ENCODE measurements around the gene KCNIP1.

KCNIP1 gene

DNA sequence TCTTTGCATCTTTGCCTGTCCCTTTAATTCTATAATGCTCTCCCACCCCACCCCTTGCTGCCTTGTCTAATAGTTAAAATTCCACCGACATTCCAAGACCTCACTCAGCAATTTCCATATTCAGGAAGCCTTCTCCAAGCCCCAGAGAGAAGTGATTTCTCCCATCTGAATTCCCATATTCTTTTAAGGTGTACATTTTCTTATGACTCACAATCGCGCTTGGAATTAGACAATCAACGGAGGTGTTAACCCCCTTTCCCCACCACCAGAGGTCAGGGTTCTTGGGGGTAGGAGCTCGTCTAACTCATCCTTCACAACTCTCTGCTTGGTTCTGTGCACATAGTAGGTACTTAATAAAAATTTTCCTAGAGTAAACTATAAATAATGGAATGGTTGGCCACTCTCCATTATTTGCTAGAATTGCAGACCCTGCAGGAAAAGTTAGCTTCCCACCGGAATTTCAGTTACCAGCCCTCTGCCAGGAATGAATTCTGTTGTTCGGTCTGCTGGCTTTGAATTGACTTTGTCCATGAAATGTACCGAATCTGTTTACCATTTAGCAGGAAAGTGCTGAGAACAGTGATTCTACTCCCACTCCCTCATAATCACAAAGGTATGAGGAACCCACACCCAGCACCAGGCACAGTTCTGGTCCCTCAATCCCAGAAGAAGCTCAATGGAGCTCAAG, 5.0 kb downstream of the KCNIP1 start:
- DNase-seq (ENCODE audit: low read depth in 2 of 2) = no peak

DNA sequence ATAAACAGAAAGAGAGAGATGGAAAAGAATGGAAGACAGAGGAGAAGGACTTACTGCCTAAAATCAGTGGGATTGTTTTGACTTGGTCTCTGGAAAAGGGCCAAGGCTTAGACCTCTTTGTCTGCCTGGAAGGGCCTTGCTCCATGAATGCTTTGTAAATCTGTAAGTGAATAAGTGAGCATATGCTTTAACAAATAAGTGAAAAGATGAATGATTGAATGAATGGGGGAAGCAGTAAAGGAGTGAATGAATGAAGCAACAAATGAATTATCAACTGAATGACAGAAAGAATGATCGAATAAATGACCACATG, 5.5 kb downstream of the KCNIP1 start:
- DNase-seq (ENCODE audit: low read depth in 2 of 2) = no peak

DNA sequence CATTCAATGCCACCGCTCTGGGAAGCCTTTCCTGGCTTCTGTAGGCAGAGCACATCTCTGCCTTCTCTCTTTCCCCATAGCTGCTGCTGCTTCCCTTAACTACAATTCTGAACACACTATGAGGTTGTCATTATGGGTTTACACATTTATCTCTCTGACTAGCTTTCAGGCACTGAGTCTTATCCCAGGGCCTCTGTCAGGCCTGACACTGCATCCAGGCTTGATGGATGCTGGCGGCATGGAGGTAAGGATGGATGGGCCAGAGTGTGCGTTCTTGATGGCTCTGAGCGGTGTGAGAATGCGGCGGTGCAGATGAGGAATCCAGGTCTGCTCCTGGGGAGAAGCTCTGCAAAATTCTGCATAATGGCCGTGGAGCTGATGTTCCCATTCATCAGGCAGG, 6.3 kb downstream of the KCNIP1 start:
- DNase-seq (ENCODE audit: low read depth in 2 of 2) = no peak

DNA sequence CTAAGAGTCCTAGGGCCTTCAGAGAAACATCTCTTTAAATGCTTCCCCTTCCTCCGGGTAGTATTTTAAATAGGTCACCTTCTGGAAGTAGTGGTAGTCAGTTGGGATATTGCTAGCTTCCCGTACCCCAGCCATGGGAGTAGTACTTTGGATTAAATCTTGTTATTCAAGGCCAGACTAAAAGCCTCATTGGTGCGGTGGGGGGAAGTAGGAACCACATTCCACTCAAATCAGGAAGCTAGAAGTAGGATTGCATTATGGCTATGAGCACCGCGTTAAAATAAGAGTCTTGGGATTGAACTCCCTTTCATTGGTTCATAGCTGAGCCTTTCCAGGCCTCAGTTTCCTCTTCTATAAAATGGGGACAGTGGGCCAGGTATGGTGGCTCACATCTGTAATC, 6.7 kb downstream of the KCNIP1 start:
- no peak for DNase-seq (ENCODE audit: low read depth in 2 of 2)

DNA sequence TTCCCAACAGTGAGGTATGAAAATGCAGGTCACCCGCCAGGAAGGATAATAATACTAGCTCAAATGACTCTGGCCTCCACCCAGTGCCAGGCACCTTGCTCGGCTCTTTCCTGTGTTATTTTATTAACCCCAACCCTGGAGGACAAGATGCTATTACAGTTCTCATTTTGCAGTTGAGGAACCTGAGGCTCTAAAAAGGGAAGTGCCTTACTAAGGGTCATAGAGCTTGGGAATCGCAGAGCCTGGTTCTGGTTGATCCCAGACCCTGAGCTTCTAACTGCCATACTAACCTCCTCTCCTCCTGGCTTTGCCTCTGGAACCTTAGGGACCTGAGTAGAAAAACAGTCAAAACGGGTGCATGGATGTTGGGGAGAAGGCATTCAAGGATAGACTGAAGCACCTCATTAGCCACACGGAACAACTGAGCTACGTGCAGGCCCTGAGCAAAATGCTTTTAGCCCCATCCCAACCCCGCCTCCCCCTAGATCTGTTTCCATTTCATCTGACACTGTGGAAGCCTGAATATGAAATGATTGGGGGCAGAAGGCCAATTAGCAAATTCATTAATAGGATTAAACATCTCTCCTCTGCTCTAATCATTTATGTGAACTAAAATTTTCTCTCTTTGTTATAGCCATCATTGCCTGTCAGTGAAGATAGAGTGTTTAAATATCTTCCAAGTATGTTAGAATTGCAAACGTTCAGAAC, 7.9 kb downstream of the KCNIP1 start:
- no peak for DNase-seq (ENCODE audit: low read depth in 2 of 2)

DNA sequence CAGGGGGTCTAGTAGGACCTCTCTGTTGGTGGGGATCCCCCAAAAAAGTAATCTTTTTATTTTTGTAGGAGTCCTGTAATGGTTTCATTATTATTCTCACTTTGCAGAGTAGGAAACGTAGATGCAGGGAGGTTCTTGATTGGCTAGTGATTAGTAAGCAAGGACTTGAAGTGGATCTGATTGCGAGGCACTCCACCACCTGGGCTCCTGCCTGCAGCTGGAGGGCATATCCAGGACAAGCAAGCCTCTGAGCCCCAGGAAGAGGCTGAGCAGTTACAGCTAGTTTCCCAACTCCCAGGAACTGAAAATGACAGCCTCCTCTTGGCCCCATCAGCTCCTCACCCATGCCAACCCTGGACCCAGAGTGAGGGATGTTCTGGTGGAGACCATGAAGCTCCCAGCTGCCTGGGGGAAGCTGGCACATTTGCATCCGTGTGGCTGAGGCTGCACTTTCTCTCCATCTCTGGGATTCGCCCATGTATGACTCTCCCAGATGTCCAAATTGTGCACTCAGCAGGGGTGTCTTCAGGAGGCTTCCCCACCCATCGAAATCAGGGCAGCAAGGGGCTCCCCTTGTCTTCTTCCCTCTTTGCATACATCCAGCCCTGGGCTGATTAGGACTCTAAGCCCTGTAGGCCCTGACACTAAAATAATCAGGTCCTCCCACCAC, 10.2 kb downstream of the KCNIP1 start:
- no peak for DNase-seq (ENCODE audit: low read depth in 2 of 2)

DNA sequence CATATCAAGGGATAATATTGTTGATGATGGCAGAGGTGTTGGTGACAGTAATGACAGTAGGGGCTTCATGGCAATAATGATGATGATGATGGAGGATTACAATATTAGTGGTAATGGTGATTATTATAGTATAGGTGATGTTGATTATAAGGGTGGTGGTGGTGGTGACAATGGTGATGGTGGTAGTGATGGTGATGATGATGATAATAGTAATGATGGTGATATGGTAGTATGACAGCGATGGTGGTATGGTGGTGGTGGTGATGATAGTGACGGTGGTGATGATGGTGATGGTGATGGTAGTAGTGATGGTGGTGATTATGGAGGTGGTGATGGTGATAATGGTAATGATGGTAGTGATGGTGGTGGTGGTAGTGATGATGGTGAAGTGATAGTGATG, 13.6 kb downstream of the KCNIP1 start:
- DNase-seq (ENCODE audit: low read depth in 2 of 2) = no peak

DNA sequence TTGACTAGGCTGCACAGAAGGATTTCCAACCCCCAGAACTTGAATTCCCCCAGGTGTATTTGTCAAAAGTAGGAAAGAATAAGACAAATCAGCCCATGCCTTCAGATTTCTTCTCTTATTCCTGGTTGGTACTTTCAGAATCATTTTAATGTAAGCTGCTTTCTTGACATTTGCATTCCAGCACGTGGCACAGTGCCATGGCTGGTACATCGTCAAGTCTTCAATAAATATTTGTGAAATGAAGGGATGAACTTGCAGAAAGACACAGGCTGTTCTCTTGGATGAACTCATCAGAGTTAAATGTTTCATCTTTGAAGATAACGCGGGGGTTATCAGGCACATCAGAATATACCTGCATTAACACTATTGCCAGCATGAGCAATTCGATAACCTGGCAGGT, 14.5 kb downstream of the KCNIP1 start:
- no peak for DNase-seq (ENCODE audit: low read depth in 2 of 2)

DNA sequence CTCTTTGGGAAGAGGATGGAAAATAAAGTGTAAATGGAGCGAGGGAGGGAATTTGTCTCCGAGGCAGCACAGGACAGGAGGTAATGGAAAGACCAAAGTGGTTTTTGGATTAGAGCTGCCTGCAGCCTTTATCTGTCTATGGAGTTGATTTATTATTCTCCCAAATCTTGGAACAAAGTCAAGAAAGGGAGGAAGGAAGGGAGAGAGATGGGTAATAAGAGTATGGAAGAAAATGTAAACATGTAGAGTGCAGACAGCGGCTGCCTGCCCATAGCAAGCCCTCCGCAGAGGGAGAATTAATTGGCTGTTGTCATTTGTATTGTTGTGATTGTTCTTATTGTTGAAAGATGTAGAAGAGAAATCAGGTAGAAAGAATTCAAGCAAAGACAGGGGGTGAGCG, 15.7 kb downstream of the KCNIP1 start:
- DNase-seq (ENCODE audit: low read depth in 2 of 2) = no peak

DNA sequence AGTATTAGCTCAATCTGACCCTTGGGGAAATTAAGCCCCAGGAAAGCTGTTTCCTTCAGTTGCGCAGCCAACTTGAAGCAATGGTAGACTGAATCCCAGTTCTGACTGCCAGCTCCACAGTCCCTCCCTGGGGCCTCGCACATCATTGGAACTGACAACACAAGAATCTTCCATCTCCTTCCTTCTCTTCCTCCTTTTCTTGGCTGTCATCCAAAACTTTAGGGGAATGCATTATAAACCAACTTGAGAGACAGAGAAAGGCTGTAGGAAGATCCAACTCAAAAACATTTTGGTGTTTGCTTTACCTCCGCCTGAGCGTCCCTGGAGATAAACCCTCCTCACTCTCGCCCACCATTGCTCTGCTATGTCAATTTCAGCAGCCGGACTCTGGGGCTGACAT, 16.6 kb downstream of the KCNIP1 start:
- DNase-seq (ENCODE audit: low read depth in 2 of 2) = no peak

DNA sequence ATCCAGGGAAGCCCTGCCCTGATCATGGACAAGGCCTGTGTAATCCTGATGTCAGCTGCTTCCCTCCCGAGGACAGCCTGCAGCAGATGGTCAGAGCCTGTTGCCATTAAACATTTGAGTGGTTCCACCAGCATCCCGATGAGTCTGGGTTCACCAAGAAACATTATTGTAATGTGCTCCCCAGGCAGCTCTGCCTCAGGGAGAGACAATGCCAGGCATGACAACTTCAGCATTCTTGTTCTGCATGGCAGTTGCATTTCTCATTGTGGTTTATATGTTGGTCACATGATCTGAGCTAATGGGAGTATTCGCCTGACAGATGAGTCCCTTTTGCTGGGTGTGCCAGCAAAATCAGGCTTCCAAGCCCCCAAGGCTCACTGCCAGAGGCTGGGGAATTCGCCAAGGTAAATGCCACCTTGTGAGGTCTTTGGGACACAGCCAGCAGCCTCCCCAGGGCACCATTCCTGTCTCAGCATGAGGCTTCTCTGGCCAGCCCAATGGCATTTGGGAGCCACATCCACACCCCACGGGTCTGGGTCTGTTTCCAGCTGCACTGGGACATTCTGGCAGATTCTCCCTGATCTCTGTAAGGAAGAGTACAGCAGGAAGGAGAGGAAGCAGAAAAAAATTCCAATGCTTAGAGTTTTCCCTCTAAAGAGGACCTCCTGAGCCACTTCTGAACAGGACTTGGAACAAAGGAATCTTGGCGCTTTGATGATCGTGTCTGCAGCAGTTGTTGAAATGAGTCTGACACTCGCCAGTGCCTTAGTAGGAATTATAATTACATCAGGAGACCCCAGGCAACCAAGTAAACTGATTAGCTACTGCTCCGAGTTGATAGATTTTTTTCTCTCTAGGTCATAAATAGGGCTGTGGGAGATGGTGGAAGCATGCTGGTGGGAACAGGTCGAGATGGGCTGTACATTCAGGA, 18.7 kb downstream of the KCNIP1 start:
- DNase-seq (ENCODE audit: low read depth in 2 of 2) = no peak

DNA sequence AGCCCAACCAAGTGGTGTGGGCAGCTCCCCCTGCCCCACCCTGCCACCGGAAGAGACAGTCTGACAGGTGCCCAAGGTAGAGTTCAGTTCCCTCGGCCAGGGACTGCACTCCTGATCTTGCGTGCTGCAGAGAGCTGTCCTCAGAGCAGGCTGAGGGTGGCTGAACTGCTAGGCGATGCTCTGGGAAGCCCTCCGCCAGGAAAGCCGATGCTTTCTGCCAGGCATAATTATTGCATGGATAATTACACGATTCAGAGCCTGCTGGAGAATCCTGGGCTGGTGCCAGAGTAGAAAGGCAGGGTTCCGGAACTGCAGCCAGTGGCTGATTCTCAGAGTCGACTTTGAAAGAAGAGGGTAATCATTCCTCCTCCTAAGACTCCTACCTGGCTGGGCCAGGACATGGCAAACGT, 19.3 kb downstream of the KCNIP1 start:
- DNase-seq (ENCODE audit: low read depth in 2 of 2) = no peak

DNA sequence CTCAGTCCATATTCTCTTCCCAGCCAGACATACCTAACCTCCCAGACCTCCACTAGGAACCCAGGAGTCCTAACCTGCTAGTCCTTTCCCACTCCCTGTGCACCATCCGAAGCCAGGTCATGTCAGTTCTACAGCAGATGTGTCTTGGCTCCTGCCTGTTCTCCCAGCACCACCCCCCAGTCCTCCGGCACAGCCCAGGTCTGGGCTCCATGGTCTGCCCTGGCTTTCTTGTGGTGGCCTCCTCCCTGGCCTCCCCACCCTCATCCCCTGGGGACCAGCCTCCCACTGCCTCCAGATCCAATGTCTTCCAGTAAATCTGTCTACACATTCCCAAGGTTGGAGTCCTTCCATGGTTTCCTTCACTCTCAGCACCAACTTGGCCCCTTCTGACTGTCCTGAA, 20.0 kb downstream of the KCNIP1 start:
- DNase-seq (ENCODE audit: low read depth in 2 of 2) = no peak

DNA sequence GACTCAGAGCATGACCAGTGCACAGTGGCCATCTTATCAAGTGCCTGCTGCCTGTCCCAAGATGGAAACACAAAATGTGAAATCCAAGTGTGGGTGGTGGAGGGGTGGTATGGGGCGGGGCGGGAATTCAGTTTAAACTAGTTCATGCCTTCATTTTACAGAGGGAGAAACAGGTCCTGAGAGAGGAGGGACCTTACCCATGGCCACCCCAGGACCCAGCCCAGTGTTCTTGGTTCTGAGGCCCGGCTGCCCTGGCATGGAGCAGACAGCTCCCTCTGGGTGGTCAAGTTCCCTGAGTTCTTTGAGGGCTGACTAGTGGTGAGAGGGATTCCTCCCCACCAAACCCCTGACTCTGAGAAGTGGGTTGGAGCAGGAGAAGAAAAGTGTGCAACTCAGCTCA, 20.8 kb downstream of the KCNIP1 start:
- no peak for DNase-seq (ENCODE audit: low read depth in 2 of 2)

DNA sequence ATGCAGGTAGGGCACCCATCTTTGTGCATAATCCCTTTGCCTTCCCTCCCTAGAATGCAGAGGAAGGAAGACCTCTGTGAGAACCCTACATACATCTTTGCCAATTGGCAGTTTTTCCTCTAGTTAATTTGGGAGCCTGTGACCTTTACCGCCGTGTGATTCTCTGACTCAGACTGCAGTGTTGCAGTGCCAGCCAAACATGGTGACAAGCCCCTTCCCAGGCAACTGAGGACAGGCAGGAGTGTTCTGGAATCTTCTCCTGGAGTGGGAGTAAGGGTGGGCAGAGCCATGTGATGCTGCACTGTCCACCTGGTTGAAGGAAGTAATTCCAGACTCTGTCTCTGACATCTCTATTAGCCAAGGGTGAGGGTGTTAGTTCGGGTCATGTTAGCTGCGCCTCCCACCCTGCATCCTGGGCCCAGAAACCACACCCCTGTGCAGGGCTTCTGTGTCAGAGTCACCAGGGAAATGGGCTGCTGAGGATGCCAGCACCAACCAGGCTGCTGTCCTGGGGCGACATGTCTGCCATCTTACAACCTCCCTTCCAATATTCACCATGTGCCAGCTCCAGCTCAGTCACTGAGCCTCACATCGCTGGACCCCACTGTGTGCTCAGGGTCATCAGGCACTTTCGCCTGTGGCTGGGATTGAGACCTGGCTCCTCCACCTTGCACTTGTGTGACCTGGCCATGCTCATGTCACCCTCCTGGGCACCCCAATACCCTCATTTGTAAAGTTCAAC, 21.8 kb downstream of the KCNIP1 start:
- no peak for DNase-seq (ENCODE audit: low read depth in 2 of 2)

DNA sequence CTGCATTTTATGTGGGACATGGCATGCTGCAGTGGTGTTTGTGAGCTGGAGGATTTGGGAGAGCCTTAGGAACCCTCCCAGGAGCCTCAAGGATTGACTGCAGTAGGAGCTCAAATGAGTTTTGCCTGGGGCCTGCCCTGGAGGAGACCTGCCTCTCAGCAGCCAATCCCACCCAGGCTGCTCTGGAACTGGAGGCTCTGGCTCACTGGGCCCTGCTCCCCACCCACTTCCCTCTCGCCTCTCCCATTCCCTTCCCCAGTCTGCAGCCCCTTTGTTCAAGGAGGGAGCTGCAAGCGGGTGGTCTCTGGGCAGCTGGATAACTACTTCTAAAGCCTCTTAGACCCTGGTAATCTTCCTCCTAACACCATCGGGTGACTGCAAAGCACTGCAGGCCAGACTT, 24.2 kb downstream of the KCNIP1 start:
- DNase-seq (ENCODE audit: low read depth in 2 of 2) = no peak

DNA sequence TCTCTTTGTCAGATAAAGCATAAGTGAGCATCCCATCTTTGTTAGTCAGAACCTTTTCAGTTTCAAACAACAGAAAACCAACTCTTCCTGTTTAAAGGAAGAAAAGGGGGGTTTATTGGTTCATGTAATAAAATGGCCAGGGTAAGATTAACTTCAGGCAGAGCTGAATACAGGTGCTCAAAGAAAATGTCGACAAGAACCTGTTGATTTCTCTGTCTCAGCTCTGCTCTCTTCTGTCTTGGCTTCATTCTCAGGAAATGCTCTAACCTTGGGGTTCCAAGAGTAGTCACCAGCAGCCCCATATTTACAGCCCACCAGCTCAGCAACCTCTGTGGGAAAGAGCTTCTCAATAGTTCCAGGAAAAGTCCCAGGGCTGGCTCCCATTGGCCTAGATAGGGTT, 25.2 kb downstream of the KCNIP1 start:
- DNase-seq (ENCODE audit: low read depth in 2 of 2) = no peak

DNA sequence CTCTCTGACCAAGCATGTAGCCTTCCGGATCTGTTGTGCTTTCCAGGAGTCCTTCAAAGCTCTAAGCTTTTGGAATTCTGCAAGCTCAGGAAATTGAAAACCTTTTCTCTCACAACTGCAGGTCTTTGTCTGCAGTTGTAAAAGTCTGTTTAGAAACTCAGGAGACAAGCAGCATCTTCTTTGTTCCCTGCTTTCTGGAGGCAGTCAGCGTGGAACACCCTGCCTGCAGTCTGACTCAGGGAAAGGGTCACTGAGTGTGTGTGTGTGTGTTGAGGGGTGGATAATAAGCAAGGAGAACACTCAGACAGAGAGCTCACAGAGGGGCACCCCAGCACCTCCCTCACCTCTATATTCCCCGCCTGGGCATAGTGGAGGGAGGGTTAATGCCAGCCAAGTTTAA, 29.1 kb downstream of the KCNIP1 start:
- DNase-seq (ENCODE audit: low read depth in 2 of 2) = no peak

DNA sequence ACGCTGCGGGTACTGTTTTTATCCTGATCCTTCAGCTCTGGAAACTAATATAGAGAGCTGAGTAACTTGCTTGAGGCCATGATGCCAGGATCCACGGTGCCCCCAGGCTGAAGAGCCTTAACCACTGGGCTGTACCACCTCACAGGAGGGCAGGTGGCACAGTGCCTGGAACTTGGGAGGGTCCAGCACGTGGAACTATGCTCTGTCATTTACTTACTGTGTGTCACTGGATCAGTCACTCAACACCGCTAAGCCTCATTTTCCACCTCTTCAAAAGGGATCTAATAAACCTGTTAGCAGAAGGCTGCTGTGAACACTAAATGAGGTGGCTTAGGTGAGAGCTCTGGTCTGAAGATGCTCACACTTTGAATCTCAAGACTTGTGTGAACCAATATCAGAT, 29.6 kb downstream of the KCNIP1 start:
- DNase-seq (ENCODE audit: low read depth in 2 of 2) = no peak

DNA sequence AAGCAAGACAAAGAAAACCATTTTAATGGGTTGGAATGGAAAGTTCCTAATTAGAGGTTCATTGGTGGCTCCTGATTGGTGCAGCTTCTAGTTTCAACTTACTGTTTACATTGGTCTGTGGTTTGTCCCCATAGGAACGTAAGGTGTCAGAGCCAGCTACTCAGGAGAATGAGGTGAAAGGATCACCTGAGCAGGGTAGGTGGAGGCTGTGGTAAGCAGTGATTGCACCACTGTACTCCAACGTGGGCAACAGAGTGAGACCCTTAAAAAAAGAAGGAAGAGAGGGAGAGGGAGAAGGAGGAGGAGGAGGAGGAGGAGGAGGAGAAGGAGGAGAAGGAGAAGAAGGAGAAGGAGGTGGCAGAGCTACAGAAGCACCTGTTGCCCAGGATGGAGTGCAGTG, 30.4 kb downstream of the KCNIP1 start:
- no peak for DNase-seq (ENCODE audit: low read depth in 2 of 2)

DNA sequence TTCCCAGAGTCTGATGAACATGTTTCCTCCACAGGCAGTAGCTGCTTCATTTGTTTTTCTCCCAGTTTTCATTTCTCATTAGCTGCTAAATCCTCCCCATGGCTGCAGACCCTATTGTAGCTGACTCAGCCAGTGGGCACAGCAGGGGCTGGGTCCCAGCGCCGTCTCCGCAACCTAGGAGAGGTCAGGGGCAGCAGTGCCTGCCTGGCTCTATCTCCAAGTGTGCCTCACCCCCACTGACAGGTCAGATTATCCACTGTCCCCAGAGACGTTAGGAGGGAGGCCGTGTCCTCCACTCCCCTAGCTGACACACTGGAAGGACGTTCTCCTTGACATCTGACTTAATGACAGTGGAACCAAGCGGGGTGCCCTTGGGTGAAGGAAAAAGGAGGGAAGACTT, 31.1 kb downstream of the KCNIP1 start:
- no peak for DNase-seq (ENCODE audit: low read depth in 2 of 2)

DNA sequence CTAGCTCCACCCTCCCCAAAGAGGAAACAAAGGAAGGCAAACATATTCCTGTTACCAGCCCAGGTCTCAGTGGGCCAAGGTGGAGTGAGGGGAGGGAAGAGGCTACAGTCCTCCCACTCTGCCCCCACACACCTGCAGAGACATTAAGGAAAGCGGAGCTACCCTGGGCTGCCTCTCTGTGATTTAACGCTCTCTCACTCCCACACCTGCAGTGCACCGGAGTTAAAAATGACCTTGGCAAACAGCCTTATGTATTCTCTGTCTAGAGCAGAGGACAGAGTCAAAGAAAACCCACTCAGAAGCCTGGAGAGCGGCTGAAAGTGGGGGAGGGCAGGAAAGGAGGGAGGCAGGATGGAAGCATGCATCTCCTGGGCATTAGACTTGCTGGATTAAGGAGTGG, 32.7 kb downstream of the KCNIP1 start:
- DNase-seq (ENCODE audit: low read depth in 2 of 2) = no peak
